GM12878 (cell line): ENCODE measurements around the gene CRAMP1. TPM values are rescaled to one million over a fixed set of nuclear protein-coding genes. Genes with fewer than 3 reads are reported as not detected.

Source experiments
- CEBPB ChIP-seq, 2 experiments: fragments of 150-350 bp in 1 of 2; IDR thresholded peaks; 2 replicates each; pipeline ENCODE4 v1.6.1; 2012 to 2014; ENCODE audit warnings: low read depth in 2 of 2, low read length in 2 of 2, borderline replicate concordance in 1 of 2, inconsistent platforms in 1 of 2
- EZH2 ChIP-seq: IDR thresholded peaks from 2 replicates; pipeline ENCODE4 v1.6.1; 2012; ENCODE audit warnings: low read depth, mild to moderate bottlenecking, control low read depth, inconsistent platforms, low read length, borderline replicate concordance; ENCODE audit not compliant: control insufficient read depth
- HDAC2 ChIP-seq: fragments of 200-600 bp; sonication (generic); IDR thresholded peaks from 2 replicates; pipeline ENCODE4 v1.6.1; 2017
- KAT2A ChIP-seq: conservative IDR thresholded peaks from 2 replicates; pipeline ENCODE4 v1.6.1; 2011; ENCODE audit warnings: low read depth, low read length; ENCODE audit not compliant: control insufficient read depth
- RAD21 ChIP-seq: IDR thresholded peaks from 2 replicates; pipeline ENCODE4 v1.6.1; 2011; ENCODE audit warnings: mild to moderate bottlenecking, low read depth, low read length, moderate library complexity; ENCODE audit not compliant: insufficient read depth
- SIN3A ChIP-seq: IDR thresholded peaks from 2 replicates; pipeline ENCODE4 v1.6.1; 2012; ENCODE audit warnings: low read depth, low read length, improper control_type of control experiment
- TARDBP ChIP-seq: IDR thresholded peaks from 2 replicates; pipeline ENCODE4 v1.6.1; 2016; ENCODE audit warnings: borderline replicate concordance
- TBL1XR1 ChIP-seq: IDR thresholded peaks from 2 replicates; pipeline ENCODE4 v1.6.1; 2012; ENCODE audit warnings: low read depth, low read length, improper control_type of control experiment
- ZNF217 ChIP-seq: fragments of 450-650 bp; IDR thresholded peaks from 2 replicates; pipeline ENCODE4 v1.6.1; 2017; ENCODE audit warnings: antibody characterized with exemption, mild to moderate bottlenecking
- polyA plus RNA-seq, 11 experiments: library from polyadenylated mRNA; depleted of rRNA in 4 of 11; unstranded in 6 of 11; stranded (reverse) in 5 of 11; fragments of >200 nt; fragmentation: Nextera tagmentation in 4 of 11; fragmentation: Illumina TruSeq in 1 of 11; extraction: Ambion mirVana in 4 of 11; extraction: Trizol in 1 of 11; gene quantifications; 1 replicate in 1 of 11; 2 replicates in 10 of 11; pipeline versions ENCODE4 v1.2.1 to v1.2.3, GENCODE V29; 2011 to 2016; ENCODE audit warnings: inconsistent platforms in 2 of 11, missing spikeins in 2 of 11, low read depth in 1 of 11
- total RNA-seq, 4 experiments: library from RNA; depleted of rRNA in 3 of 4; stranded (reverse); fragments of >200 nt in 3 of 4; fragmentation: Illumina TruSeq in 1 of 4; extraction: Trizol in 1 of 4; gene quantifications; 2 replicates each; pipeline versions ENCODE4 v1.2.1 to v1.2.3, GENCODE V29; 2013 to 2021
- TF ChIP-seq, protein P1 (sequence below): fragments of 450-650 bp; IDR thresholded peaks from 2 replicates; pipeline ENCODE4 v1.6.1; 2017; ENCODE audit warnings: antibody characterized with exemption, mild to moderate bottlenecking, moderate library complexity
- TF ChIP-seq, protein P2 (sequence below): fragments of 450-650 bp; IDR thresholded peaks from 2 replicates; pipeline ENCODE4 v1.6.1; 2014; ENCODE audit warnings: mild to moderate bottlenecking

Gene CRAMP1
- total and polyA plus RNA-seq, 10 of the 15 experiments (the other 5 are each of a cell fraction or from before 2014, with no cell fraction given): 0.37 to 9.8 (median 3.9) TPM

DNA sequence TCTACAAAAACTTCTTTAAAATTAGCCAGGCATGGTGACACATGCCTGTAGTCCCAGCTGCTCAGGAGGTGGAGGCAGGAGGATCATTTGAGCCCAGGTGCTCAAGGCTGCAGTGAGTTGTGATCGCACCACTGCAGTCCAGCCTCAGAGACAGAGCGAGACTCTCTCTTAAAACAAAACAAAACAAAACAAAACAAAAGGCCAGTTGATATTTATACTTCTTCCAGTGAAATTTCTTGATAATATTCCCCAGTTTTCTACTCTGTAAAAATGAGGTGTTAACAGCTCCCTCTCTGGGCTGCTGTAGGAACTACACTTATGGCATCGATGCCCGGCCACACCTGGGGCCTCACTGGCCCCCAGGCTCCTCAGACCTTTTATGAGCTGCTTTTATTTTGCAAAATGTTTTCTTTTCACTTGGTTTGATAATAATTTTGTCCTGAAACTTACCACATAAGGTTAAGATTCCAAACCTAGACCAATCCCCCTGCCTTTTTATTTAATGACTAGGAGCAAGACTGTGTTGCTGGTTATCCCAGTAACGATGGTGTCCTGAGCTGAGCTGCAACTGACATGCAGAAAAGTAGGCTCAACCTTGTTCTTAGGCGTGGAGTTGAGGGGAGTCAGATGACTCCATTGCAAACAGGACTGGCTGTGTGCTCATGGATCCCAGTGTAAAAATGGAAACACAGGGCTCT, 111.4 kb downstream of the CRAMP1 start (continued):
- TF ChIP-seq, protein P1, sequence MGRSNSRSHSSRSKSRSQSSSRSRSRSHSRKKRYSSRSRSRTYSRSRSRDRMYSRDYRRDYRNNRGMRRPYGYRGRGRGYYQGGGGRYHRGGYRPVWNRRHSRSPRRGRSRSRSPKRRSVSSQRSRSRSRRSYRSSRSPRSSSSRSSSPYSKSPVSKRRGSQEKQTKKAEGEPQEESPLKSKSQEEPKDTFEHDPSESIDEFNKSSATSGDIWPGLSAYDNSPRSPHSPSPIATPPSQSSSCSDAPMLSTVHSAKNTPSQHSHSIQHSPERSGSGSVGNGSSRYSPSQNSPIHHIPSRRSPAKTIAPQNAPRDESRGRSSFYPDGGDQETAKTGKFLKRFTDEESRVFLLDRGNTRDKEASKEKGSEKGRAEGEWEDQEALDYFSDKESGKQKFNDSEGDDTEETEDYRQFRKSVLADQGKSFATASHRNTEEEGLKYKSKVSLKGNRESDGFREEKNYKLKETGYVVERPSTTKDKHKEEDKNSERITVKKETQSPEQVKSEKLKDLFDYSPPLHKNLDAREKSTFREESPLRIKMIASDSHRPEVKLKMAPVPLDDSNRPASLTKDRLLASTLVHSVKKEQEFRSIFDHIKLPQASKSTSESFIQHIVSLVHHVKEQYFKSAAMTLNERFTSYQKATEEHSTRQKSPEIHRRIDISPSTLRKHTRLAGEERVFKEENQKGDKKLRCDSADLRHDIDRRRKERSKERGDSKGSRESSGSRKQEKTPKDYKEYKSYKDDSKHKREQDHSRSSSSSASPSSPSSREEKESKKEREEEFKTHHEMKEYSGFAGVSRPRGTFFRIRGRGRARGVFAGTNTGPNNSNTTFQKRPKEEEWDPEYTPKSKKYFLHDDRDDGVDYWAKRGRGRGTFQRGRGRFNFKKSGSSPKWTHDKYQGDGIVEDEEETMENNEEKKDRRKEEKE: no peak
- no peak for TF ChIP-seq KAT2A
- no peak for TF ChIP-seq TARDBP
- TF ChIP-seq SIN3A: no peak
- TF ChIP-seq RAD21: peak; percentile 45
- TF ChIP-seq CEBPB (IDR thresholded peaks at IDR 0.05; ENCODE audit: borderline replicate concordance in 1 of 2, low read depth in 2 of 2, low read length in 2 of 2): no peak
- no peak for TF ChIP-seq HDAC2
- TF ChIP-seq ZNF217: no peak
- no peak for TF ChIP-seq EZH2
- TF ChIP-seq, protein P2, sequence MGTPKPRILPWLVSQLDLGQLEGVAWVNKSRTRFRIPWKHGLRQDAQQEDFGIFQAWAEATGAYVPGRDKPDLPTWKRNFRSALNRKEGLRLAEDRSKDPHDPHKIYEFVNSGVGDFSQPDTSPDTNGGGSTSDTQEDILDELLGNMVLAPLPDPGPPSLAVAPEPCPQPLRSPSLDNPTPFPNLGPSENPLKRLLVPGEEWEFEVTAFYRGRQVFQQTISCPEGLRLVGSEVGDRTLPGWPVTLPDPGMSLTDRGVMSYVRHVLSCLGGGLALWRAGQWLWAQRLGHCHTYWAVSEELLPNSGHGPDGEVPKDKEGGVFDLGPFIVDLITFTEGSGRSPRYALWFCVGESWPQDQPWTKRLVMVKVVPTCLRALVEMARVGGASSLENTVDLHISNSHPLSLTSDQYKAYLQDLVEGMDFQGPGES: no peak
- no peak for TF ChIP-seq TBL1XR1
- TF ChIP-seq, all 136 proteins: peak for 3
